Stimulated activated CD8-positive, alpha-beta memory T cell treated with anti-CD3 and anti-CD28 coated beads, Interleukin-7, amount 100 ng/mL, for 4 hours (primary cell): ENCODE measurements around the gene TMEM201.

Source experiments
- DNase-seq, 2 donors: peaks; one replicate each; pipeline ENCODE4 v3.0.0-alpha.2; 2020; ENCODE audit warnings: low read depth in 2 of 2

Gene TMEM201

DNA sequence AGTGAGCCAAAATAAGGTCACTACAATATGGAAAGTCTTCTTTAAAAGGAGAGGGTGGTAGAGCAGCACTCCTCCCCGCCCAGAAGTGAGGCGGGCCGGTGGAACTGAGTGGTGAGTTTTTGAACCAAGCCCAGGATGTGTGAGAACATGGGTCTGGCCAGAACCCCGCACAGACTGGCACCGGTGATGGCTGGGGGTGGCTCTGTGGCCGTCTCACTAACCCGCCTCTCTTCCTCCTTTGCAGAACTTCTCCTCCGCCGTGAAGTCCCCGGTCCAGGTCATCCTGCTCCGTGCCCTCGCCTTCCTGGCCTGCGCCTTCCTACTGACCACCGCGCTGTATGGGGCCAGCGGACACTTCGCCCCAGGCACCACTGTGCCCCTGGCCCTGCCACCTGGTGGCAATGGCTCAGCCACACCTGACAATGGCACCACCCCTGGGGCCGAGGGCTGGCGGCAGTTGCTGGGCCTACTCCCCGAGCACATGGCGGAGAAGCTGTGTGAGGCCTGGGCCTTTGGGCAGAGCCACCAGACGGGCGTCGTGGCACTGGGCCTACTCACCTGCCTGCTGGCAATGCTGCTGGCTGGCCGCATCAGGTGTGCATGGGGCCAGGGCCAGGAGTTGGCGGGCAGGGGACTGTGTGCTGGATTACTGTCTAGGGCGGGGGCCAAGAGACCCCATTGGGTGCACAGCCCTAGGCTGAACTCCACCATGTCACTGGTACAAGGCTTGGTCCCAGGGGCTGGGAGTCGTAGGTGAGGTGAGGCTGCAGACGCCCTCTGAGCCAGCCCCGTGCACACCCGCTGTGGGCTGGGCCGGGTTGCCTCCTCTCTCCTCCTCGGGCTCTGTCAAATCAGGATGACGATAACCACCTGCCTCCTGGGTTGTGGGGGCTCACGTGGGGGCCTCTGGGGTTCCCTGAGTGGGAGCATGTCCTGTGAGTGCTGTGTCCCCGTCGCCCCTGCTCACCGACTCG is 12.4 kb downstream of the TMEM201 start:
- DNase-seq: no peak

DNA sequence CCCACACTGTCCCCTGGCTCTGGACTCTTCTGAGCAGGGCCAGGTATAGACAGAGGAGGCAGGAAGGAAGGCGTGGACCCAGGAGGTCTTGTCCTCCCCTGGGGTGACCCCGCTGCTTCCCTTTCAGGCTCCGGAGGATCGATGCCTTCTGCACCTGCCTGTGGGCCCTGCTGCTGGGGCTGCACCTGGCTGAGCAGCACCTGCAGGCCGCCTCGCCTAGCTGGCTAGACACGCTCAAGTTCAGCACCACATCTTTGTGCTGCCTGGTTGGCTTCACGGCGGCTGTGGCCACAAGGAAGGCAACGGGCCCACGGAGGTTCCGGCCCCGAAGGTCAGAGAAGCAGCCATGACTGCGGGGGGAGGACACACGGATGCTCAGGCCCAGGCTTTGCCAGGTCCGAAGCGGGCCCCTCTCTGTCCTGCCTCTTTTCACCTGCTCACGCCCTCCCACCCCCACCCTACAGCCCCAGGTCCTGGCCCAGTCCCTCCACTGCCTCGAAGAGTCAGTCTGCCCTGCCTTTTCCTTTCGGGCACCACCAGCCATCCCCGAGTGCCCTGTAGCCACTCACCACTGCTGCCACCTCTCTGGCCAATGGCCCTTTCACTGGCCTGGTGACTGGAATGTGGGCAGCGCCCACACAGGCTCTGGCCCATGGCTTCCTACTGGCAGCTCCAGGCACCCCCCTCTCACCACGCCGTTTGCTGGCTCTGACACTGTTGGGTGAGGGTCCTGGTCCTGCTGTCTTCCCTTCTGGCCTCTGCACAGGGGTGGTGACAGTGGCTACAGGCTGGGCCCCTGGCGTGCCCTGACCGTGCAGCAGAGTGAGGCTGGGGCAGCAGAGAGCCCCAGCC is 13.5 kb downstream of the TMEM201 start:
- no peak for DNase-seq

DNA sequence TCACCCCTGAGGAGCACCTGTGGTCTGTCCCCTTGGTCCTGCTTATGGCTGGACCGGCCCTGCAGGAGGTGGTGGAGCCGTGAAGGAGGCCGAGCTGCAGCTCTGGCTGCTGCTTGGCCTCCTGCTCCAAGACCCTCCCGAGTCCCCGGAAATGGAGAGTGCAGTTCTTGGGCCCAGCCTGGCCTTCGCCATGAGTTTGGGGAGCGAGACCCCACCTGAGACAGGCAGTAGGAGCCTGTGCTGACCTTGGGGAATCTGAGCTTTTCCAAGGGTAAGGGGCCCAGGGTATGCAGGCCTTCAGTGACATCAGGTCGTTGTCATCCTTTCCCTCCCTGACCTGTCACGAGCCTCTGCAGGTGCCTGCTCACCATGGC is 14.1 kb downstream of the TMEM201 start:
- no peak for DNase-seq

DNA sequence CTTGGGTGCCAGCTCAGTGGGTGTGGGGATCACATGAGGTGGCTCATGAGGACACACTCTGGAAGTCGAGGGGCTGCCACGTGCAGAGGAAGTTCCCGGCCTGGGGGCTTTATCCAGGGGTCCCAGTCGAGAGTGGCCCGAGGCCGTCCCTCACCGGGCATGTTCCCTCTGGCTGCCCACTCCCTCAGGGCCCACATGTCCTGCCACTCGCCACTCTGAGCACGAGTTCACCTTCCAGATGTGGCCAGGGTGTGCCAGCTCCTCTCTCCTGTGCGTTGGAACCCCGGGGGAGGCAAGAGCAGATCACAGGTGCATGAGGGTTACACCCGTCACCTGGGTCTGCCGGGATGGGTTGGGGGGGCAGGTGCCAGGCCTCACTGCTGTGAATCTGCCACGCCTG is 14.6 kb downstream of the TMEM201 start:
- DNase-seq: no peak

DNA sequence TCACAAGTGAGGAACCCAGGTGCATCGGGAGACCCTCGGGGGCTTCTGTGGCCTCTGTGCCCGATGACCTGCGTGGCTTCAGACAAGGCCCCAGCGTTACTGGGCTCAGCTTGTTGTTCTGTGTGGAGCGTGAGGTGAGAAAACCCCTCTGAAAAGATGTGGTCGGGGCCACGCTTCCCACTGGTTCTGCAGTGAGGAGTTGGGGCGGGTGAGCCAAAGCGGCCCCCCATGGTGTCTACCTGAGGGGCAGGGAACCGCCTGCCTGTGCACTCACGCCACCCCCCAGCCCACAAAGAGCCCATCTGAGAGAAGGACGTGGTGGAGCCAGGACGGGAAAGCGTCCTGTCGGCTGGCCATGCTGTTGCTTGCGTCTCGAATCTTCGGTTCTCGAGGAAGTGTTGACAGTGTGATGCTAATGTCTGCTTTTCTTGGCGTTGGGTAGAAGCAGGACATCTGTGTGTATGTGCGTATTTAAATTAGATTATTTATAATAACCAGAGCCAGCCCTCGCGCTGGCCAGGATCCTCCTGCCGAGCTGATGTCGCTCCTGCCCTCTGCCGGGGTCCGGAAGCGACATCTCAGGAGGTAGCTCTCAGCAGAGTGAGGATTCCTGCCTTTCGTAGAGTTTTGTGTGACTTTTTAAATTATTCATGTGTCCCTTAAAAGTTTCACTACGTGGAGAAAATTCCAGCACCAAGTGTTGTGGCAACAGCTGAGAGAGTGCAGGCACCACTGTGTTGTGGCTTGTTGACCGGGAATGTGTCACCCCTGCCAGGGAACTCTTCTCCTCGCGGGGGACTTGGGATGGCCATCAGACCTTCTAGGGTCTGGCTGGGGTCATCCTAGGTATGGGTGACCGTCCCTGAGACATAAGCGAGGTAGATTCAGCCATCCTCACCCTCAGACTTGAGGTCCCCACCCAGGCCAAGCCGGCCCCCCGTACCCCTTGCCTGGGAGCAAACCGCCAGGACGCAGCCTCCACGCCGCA is 15.3 kb downstream of the TMEM201 start:
- no peak for DNase-seq

DNA sequence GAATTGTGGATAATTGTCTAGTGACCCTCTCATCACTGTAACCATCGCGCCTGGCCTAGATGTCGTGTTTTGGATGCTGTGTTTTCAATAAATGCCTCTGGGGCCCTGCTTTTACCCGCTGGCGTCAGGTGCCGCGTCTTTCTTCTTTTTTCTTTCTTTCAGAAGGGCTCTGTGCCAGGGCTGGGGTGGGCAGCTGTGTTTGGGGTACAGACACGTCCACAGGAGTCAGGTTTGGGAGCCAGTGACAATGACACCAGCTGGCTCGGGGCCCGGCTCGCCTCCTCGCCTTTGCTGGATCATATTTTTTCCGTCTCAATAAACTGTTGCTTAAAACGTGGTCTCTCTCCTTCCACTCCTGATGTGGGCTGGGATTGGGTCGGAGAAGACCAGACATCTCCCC is 16.1 kb downstream of the TMEM201 start:
- no peak for DNase-seq

DNA sequence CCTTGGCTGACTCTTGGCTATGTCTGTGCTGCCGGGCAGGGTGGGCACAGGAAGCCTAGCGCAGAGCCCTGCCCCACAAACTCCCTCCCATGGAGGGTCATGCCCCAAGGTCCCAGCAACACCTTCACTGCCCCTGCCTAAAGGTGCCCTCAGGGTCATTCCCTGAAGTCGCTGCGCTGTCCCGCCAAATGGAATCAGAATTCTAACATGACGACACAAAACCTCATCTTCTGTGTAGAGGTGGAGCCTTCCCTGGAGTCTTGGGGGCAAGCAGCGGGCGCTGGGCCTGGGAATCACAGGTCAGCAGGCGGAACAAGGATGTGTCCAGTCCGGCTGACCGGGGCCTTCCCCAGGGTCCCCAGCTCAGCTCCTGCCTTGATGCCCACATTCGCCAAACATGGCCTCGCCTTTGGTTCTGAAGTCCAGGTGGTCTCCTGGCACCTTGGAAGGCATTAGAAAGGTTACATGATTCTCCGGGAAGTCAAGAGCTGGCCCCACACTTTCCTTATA is 17.3 kb downstream of the TMEM201 start:
- no peak for DNase-seq

DNA sequence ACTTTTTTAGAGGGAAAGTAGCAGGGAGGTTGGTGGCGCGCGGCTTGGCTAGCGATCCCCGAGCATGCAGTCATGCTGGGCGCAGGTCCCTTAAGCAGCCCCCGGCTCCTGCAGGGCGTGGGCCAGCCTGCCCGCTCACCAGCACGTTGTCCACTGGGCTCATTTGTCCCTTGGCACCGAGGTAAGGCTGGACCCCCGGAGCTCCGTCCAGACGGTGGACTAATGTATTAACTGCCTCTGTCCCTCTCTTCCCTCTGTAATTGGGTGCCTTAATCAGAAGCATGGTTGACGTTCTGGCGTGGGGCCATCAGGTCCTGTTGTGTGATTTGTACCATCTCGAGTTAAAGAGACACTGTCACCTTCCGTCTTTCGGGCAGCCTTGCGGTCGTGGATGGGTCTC is 17.7 kb downstream of the TMEM201 start:
- DNase-seq: no peak

DNA sequence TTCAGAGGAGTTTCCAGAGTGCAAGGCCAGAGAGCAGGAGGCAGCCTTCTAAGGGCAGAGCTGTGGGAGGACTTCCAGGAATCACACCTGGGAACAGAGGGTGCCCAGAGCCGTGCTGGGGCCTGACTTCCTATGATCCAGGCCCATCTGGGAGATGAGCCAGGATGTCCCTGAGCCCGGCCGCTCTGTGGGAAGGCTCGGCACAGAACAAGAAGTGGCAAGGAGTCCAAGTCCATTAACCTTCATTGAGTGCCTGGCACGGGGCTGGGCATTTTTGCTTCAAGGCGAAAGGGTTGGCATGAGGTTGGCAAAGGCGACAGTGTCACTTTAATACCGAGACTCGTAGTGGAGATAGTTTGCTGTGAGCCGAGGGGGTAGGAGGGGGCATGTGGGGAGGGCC is 18.2 kb downstream of the TMEM201 start:
- no peak for DNase-seq

DNA sequence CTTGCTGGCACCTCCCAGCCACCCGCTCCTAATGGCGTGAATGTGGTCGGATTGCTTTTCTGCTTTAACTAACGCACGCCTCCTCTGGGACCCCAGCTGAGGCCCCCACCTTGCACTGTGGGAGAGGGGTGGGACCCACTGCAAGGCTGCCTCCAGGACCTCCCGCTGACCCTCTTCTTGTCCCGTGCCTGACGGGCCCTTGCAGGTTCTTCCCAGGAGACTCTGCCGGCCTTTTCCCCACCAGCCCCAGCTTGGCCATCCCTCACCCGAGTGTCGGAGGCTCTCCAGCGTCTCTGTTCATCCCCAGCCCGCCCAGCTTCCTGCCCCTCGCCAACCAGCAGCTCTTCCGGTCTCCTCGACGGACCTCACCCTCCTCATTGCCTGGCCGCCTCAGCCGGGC is 18.6 kb downstream of the TMEM201 start:
- DNase-seq: no peak

DNA sequence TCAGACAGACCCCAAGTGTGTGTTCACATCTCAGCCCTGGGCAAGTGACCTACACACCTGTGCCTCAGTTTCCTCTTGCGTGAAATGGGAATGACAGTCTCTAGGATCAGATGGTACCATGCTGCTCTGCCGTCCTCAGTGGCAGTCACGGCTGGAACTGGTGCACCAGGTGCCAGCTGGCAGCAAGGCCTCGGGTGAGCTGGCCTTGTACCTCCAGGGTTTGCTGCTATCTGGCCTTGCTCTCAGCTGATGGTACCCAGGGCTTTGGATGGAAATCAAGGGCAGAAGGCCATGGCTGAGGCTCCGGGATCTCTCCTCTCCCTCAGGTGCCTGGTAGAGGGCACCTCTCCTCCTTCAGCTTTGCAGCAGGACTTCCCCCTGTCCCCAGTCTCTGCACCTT is 21.3 kb downstream of the TMEM201 start:
- DNase-seq: no peak

DNA sequence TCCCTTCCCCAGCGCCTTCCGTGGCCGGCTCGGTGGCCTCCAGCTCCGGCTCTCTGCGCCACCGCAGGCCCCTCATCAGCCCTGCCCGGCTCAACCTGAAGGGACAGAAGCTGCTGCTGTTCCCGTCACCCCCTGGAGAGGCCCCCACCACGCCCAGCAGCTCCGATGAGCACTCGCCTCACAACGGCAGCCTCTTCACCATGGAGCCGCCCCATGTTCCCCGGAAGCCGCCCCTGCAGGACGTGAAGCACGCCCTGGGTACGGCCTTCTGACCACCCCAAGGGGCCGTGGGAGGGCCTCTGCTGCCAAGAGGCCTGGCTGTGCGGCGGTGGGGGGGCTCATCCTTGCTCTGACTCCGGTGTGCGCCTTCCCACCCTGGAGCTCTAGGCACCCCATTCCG is 21.8 kb downstream of the TMEM201 start:
- no peak for DNase-seq

DNA sequence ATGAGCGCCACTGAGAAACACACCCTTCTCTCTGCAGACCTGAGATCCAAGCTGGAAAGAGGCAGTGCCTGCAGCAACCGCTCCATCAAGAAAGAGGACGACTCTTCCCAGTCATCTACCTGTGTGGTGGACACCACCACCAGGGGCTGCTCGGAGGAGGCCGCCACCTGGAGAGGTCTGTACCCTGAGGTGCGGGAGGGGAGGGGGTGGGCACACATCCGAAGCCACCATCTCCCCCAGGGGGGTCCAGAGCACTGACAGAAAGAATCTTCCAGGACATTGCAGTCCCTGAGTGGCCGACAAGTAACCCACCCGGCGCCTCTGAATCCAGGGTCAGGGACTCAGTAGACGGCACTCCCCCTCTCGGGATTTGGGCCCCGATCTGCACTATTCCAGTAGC is 23.0 kb downstream of the TMEM201 start:
- no peak for DNase-seq

DNA sequence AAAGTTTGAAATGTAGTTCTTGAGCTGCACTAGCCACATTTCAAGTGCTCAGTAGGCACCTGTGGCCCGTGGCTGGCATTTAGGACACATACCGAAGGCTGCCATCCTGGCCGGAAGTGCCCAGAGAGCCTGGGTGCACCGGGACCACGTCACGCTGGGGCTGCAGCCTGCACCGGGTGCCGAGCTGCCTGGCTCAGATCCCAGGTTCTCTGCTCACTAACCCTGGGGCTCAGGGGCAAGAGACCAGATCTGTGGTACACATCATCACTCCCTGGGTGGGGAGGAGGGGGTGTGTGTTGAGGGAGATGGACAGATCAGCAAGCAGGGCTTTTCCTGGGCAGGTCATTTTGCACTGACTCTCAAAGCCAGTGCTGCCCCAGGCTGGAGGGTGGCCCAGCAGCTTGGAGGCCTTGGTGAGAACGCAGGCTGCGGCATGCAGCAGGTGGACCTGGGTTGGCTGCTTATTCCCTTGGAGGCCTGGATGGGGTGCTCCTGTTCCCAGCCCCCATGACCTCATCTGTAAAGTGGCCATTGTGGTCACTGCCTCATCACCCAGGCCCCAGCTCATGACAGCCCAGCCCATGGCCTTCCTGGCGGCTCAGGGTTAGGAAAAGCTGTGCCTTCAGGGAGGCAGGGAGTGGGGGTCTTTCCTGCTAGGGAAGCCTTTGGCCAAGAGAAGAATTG is 23.6 kb downstream of the TMEM201 start:
- DNase-seq: no peak

DNA sequence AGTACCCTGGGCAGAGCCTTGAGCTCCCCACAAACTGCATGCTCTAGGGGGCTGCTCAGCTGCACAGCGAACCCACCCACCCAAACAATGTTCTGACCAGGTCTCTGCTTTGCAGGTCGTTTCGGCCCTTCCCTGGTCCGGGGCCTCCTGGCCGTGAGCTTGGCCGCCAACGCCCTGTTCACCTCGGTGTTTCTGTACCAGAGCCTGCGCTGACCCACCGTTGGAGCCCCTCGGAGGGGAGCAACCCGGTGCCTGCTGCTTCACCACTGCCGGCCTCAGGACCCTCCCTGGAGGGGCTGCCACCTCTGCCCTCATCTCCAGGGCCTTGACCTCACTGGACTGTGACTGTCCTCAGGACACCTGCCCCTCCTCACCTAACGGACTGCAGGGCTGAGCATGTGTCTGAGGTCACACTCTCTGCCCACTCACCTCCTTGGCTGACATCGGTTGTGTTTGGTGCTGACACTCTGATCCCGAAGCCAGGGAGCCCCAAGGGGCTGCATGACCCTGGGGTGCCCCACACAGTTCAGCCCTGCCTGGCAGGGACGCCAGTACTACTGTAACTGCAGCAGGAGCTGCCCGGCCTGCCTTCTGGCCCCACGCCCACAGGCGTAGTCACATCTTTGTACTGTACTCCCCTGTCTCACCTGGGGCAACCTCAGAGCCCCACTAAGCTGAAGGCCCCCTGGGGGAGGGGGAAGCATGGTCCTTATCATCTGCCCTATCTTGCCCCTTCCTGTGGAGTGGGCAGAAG is 24.3 kb downstream of the TMEM201 start:
- DNase-seq: no peak

DNA sequence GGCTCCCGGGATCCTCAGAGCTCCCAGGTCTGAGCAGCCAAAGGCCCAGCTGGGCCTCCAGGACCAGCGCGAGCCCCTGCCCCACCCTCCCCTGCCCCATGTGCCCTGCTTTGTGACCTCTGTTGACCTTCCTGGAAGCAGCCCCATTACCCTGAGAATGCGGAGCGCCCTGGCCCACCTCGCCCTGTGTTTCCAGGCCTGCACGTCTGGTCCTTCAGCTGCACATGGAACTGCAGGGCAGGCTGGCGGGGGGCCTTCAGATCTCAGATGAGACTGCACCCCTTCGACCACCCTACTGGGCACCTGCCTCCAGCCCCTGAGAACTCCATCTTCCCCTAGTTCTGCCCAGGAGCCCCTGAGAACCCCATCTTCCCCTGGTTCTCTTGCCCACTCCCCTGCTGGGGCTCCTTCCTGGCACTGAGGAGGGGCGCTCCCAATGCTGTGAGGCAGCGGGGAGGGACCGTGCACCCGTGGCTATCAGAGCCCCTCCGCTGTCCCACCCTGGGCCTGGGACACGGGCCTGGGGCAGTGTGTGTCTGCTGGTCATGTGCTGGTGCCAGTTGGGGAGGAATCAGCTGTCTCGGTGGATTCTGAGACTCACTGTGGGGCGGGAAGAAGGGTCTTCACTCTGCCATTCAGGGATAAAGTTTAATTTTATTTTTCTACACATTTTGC is 25.1 kb downstream of the TMEM201 start:
- DNase-seq: no peak

DNA sequence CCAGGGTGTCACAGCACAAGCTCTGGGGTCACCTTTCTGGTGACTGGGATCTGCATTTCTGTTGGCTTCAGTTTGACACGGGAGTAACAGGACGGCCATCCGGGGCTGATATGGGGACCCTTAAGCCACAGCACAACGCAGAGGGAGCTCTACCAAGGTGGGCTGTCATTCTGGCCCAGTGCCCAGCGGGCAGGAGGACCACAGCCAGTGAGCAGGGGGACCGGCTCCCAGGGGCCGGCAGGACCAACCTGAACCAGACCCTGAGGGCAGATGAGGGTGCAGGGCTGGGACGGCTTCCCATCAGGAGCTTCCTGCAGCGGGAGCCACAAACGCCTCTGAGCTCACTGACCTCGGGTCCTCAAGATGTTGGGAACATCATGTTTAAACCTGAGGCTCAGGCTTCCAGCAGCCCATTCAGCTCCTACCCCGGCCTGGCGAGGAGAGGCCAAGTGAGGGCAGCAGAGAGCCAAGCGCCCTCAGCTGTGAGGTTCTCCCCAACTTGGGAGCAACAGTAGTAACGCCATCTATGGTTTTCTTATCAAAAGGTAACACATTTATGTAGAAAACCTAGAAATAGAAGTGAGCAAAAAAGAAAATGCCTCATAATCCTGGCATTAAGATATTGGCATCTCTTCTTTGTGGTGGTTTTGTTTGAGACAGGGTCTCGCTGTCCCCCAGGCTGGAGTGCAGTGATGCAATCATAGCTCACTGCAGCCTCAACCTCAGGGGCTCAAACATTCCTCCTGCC is 26.8 kb downstream of the TMEM201 start:
- no peak for DNase-seq

DNA sequence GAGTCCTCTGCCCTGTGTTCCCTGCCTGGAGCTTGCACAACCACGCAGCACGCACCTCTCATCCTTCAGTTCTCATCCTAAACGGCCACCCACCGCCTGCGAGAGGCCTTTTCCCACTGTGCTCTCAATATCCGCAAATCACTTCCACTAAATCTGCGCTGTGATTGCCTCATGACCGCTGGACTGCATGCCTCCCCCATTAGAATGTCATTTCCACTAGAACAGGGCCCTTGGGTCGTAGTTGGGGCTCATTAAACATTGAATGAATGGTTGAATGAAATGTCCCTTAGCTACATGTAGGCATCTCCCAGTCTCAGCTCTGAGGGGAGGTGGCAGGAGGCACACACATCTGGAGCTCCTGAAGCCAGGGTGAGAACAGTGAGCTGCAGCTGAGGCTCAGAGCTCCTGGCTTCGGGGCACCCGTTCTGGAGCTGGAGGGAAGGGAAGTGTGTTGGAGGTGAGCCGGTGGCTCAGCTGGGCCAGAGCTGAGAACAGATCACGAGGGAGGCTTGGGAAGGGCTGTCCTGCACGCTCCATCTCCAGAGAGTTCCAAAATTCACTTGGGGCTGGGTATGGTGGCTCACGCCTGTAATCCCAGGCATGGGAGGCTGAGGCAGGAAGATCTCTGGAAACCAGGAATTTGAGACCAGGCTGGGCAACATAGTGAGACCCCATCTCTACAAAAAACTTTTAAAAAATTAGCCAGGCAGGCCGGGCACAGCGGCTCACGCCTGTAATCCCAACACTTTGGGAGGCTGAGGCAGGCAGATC is 30.4 kb downstream of the TMEM201 start:
- no peak for DNase-seq
